Activated naive CD8-positive, alpha-beta T cell treated with anti-CD3 and anti-CD28 coated beads, Interleukin-2, amount 10 ng/mL, durations not matched to agents 7 days and 5 days (primary cell): ENCODE results near the gene ZNF653. TPM values are rescaled to one million over a fixed set of nuclear protein-coding genes. Genes with fewer than 3 reads are reported as not detected.

Source experiments
- ATAC-seq: fragments of 150-1000 bp; cut with Tn5 transposase; one replicate; pipeline ENCODE4 v1.10.0; 2021; ENCODE audit warnings: low read depth, moderate library complexity
- POLR2A ChIA-PET: fragments of 350-600 bp; sonication (Branson Sonifier 250); formaldehyde crosslinking; loops from one replicate; lab custom pipeline; 2021; ENCODE audit warnings: antibody characterized with exemption; lab: Charles Lee
- DNase-seq: peaks from one replicate; pipeline ENCODE4 v3.0.0; 2021
- H3K27ac Mint-ChIP-seq: one replicate; pipeline ENCODE4 v1.8.0; 2022; ENCODE audit warnings: mild to moderate bottlenecking, mixed read lengths
- H3K27me3 Mint-ChIP-seq: one replicate; pipeline ENCODE4 v1.8.0; 2022; ENCODE audit warnings: mild to moderate bottlenecking, moderate library complexity, mixed read lengths
- H3K36me3 Mint-ChIP-seq: one replicate; pipeline ENCODE4 v1.8.0; 2021; ENCODE audit warnings: mild to moderate bottlenecking, mixed read lengths
- H3K4me1 Mint-ChIP-seq: one replicate; pipeline ENCODE4 v1.8.0; 2021; ENCODE audit warnings: mixed read lengths
- H3K4me3 Mint-ChIP-seq: one replicate; pipeline ENCODE4 v1.8.0; 2022; ENCODE audit warnings: mild to moderate bottlenecking, moderate library complexity, mixed read lengths
- H3K9me3 Mint-ChIP-seq: one replicate; pipeline ENCODE4 v1.8.0; 2021; ENCODE audit warnings: mixed read lengths
- total RNA-seq, 2 experiments: library from RNA; stranded (reverse); gene quantifications; one replicate each; pipeline ENCODE4 v1.2.3, GENCODE V29; 2021

Gene ZNF653
- total RNA-seq, 2 experiments from 2014 or later, result 21.1 to 21.8 TPM

GRCh38 chr19:11538232-11539036 is 32.8 kb upstream of the ZNF653 start, which contains the start of gene CNN1:
Gene CNN1, plus strand, starts transcription at chr19:11538851. Its CDS starts 77 bp downstream, at chr19:11538928.
- ATAC-seq (no peak), DNase-seq (no peak)
- H3K9me3 Mint-ChIP-seq, result no peaks in the 10 kb centered on the region
- no peaks in the 10 kb centered on the region for H3K36me3 Mint-ChIP-seq
- H3K4me1 Mint-ChIP-seq, result peaks cover 11% of the 10 kb centered on the region
- peaks cover 30% of the 10 kb centered on the region for H3K27me3 Mint-ChIP-seq
- no peak within 1 kb of the TSS for H3K27ac Mint-ChIP-seq
- H3K4me3 Mint-ChIP-seq, result no peak within 1 kb of the TSS
- POLR2A ChIA-PET, result no interaction called here

GRCh38 chr19:11535792-11536595 is 30.4 kb upstream of the ZNF653 start:
- POLR2A ChIA-PET, result interaction anchor here (0.8 to 1.1 kb wide), 3 partner anchors 23 to 45 kb away, joined by 3 to 4 read pairs (median 3); partner anchors contain the start of gene ELOF1
- peak; percentile 88 for ATAC-seq
- Mint-ChIP-seq H3K36me3 (no peaks in the 10 kb centered on the region), H3K27ac (peak overlapping the region; percentile 69), H3K27me3 (peaks cover 30% of the 10 kb centered on the region), H3K9me3 (no peaks in the 10 kb centered on the region), H3K4me1 (peaks cover 14% of the 10 kb centered on the region), H3K4me3 (peak overlapping the region; percentile 75)
- peak; percentile 94 for DNase-seq

DNA sequence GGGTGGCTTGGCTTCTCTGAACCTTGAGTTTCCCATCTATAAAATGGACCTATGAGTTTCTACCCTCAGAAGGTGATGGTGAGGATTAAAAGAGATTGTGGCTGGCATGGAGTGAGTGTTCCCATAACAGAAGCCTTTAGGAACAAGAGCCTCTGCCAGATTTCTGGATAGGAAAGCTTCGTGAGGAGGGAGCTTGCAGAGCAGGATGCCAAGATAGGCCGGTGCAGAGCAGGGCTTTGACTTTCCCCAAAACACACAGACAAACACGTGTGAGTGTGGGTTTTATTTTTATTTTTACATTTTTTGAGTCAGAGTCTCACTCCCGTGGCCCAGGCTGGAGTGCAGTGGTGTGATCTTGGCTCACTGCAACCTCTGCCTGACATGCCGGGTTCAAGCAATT is 29.3 kb upstream of the ZNF653 start:
- DNase-seq, result no peak
- H3K27ac Mint-ChIP-seq, result no peak overlapping the region
- H3K27me3 Mint-ChIP-seq, result peaks cover 25% of the 10 kb centered on the region
- no peaks in the 10 kb centered on the region for H3K9me3 Mint-ChIP-seq
- H3K36me3 Mint-ChIP-seq, result no peaks in the 10 kb centered on the region
- no peak for ATAC-seq
- H3K4me3 Mint-ChIP-seq, result no peak overlapping the region
- POLR2A ChIA-PET, result no interaction called here
- peaks cover 16% of the 10 kb centered on the region for H3K4me1 Mint-ChIP-seq

DNA sequence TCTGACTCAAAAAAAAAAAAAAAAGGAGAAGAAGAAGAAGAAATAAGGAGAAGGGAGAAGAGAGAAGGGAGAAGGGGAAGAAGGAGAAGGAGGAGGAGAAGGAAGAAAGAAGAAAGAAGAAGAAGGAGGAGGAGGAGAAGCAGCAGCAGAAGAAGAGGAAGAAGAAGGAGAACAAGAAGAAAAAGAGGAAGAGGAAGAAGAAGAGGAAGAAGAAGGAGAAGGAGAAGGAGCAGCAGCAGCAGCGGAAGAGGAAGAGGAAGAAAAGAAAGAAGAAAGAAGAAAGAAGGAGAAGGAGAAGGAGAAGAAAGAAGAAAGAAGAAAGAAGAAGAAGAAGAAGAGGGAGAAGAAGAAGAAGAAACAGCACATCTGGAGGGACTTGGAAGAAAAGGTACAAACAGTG is 28.9 kb upstream of the ZNF653 start:
- ATAC-seq (no peak), DNase-seq (no peak)
- Mint-ChIP-seq H3K36me3 (no peaks in the 10 kb centered on the region), H3K4me3 (no peak overlapping the region), H3K27ac (no peak overlapping the region), H3K4me1 (peaks cover 16% of the 10 kb centered on the region), H3K27me3 (peaks cover 25% of the 10 kb centered on the region), H3K9me3 (no peaks in the 10 kb centered on the region)
- POLR2A ChIA-PET, result no interaction called here

- Mint-ChIP-seq H3K4me3 (no peak overlapping the region), H3K9me3 (no peaks in the 10 kb centered on the region), H3K4me1 (peaks cover 13% of the 10 kb centered on the region), H3K27me3 (peaks cover 7% of the 10 kb centered on the region), H3K27ac (no peak overlapping the region), H3K36me3 (no peaks in the 10 kb centered on the region)
- DNase-seq (no peak), ATAC-seq (no peak)
- POLR2A ChIA-PET, result no interaction called here
Observed at GRCh38 chr19:11530432-11530831, 24.8 kb upstream of the ZNF653 start.

GRCh38 chr19:11528551-11529341 is 23.1 kb upstream of the ZNF653 start, which contains the start of gene ECSIT:
Gene ECSIT, minus strand, starts transcription at chr19:11529134. Its CDS starts 9,964 bp downstream, at chr19:11519170.
- DNase-seq (peak; percentile 89), ATAC-seq (peak; percentile 98)
- Mint-ChIP-seq H3K36me3 (no peaks in the 10 kb centered on the region), H3K27ac (peak within 1 kb of the TSS; percentile 84), H3K27me3 (no peaks in the 10 kb centered on the region), H3K4me1 (peaks cover 10% of the 10 kb centered on the region), H3K4me3 (peak within 1 kb of the TSS; percentile 92), H3K9me3 (no peaks in the 10 kb centered on the region)
- POLR2A ChIA-PET, result interaction anchor here (0.6 to 1.8 kb wide), 2 partner anchors 23 to 1084 kb away, joined by 4 to 6 read pairs; partner anchors contain the start of gene ZNF653

- H3K27ac Mint-ChIP-seq, result no peak overlapping the region
- H3K9me3 Mint-ChIP-seq, result no peaks in the 10 kb centered on the region
- no peaks in the 10 kb centered on the region for H3K27me3 Mint-ChIP-seq
- H3K4me3 Mint-ChIP-seq, result no peak overlapping the region
- POLR2A ChIA-PET, result interaction anchor here (0.5 to 0.8 kb wide), 2 partner anchors 10 to 13 kb away, joined by 3 to 5 read pairs; no protein-coding TSS in a partner anchor
- no peak for DNase-seq
- ATAC-seq, result no peak
- no peaks in the 10 kb centered on the region for H3K4me1 Mint-ChIP-seq
- peaks cover 2% of the 10 kb centered on the region for H3K36me3 Mint-ChIP-seq
Observed at GRCh38 chr19:11519138-11519537, 13.5 kb upstream of the ZNF653 start.

GRCh38 chr19:11513946-11514345 is 8.3 kb upstream of the ZNF653 start:
- no peak overlapping the region for H3K4me3 Mint-ChIP-seq
- DNase-seq (no peak), ATAC-seq (no peak)
- POLR2A ChIA-PET, result no interaction called here
- H3K27me3 Mint-ChIP-seq, result no peaks in the 10 kb centered on the region
- peaks cover 8% of the 10 kb centered on the region for H3K36me3 Mint-ChIP-seq
- H3K27ac Mint-ChIP-seq, result no peak overlapping the region
- no peaks in the 10 kb centered on the region for H3K9me3 Mint-ChIP-seq
- H3K4me1 Mint-ChIP-seq, result no peaks in the 10 kb centered on the region

GRCh38 chr19:11510444-11510843 is 4.8 kb upstream of the ZNF653 start:
- DNase-seq (no peak), ATAC-seq (no peak)
- H3K36me3 Mint-ChIP-seq, result peaks cover 8% of the 10 kb centered on the region
- H3K27ac Mint-ChIP-seq, result no peak overlapping the region
- H3K27me3 Mint-ChIP-seq, result no peaks in the 10 kb centered on the region
- POLR2A ChIA-PET, result no interaction called here
- H3K4me1 Mint-ChIP-seq, result peaks cover 5% of the 10 kb centered on the region
- H3K4me3 Mint-ChIP-seq, result no peak overlapping the region
- no peaks in the 10 kb centered on the region for H3K9me3 Mint-ChIP-seq

- no peaks in the 10 kb centered on the region for H3K9me3 Mint-ChIP-seq
- peak overlapping the region; percentile 89 for H3K4me3 Mint-ChIP-seq
- ATAC-seq (no peak), DNase-seq (no peak)
- H3K4me1 Mint-ChIP-seq, result peaks cover 13% of the 10 kb centered on the region
- no peaks in the 10 kb centered on the region for H3K27me3 Mint-ChIP-seq
- peaks cover 7% of the 10 kb centered on the region for H3K36me3 Mint-ChIP-seq
- POLR2A ChIA-PET, result interaction anchor here (0.6 to 1.8 kb wide), 2 partner anchors 102 to 132 kb away, joined by 3 to 9 read pairs; no protein-coding TSS in a partner anchor
- peak overlapping the region; percentile 72 for H3K27ac Mint-ChIP-seq
Observed at GRCh38 chr19:11507370-11508078, 1.9 kb upstream of the ZNF653 start.

DNA sequence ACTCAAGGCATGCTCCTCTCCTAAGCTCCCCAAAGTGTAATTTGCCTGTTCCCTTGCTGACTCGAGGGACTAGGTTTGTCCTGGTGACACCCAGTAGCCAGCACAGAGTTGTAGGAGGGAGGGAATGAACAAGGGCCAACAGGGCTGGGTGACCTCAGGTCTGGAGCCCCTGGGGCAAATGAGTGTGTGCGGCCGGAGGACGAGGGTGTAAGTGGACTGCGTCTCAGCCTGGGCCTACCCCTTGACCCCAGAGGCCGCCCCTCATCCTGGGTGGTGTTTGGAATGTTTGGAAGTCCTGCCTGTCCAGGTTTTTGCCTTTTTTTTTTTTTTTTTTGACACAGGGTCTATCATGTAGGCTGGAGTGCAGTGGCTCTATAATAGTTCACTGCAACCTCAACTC is 1.3 kb upstream of the ZNF653 start:
- POLR2A ChIA-PET, result interaction anchor here (0.7 to 1.8 kb wide), 6 partner anchors 12 to 671 kb away, joined by 3 to 9 read pairs (median 6); partner anchors contain the start of genes ELOF1 and TMED1
- ATAC-seq (no peak), DNase-seq (no peak)
- H3K9me3 Mint-ChIP-seq, result no peaks in the 10 kb centered on the region
- H3K4me3 Mint-ChIP-seq, result peak overlapping the region; percentile 89
- H3K27ac Mint-ChIP-seq, result peak overlapping the region; percentile 87
- H3K36me3 Mint-ChIP-seq, result peaks cover 7% of the 10 kb centered on the region
- H3K27me3 Mint-ChIP-seq, result no peaks in the 10 kb centered on the region
- peaks cover 13% of the 10 kb centered on the region for H3K4me1 Mint-ChIP-seq

DNA sequence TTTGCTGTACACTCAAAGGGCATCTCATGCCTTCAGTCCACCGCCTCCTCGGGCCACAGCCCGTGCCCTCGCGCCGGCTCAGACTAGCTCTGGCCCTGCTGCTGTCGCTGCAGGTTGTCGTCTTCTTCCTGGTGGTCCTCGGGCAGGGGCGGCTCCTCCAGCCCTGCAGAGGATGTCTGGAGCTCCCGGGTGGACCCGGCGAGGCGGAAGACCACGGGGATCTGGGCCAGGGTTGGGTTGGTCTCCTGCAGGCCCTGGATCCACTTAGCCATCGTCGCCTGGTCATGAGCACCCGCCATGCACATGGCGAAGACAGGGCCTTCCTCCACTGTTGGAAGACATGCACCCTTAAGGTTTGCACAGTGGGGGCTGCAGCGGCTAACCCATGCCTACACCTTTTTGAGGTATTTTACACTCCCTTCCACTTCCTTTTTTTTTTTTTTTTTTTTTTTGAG is 489 bp upstream of the ZNF653 start:
- H3K36me3 Mint-ChIP-seq, result peaks cover 9% of the 10 kb centered on the region
- POLR2A ChIA-PET, result interaction anchor here (0.7 to 1.8 kb wide), 9 partner anchors 13 to 670 kb away, joined by 3 to 9 read pairs (median 6); partner anchors contain the start of genes ECSIT, ELOF1 and TMED1
- ATAC-seq (peak; percentile 43), DNase-seq (no peak)
- H3K4me3 Mint-ChIP-seq, result peak overlapping the region; percentile 89
- peaks cover 13% of the 10 kb centered on the region for H3K4me1 Mint-ChIP-seq
- H3K27me3 Mint-ChIP-seq, result no peaks in the 10 kb centered on the region
- H3K9me3 Mint-ChIP-seq, result no peaks in the 10 kb centered on the region
- H3K27ac Mint-ChIP-seq, result peak overlapping the region; percentile 87
